Neural progenitor cell (in vitro differentiated cells): Measurements from ENCODE around the gene NEURL1. TPM values are rescaled to one million over a fixed set of nuclear protein-coding genes. Genes with fewer than 3 reads are reported as not detected.

Experiments used
- DNase-seq: peaks from one replicate; pipeline ENCODE4 v3.0.0-alpha.2; 2016; ENCODE audit warnings: low spot score
- H2AFZ ChIP-seq: fragments of 200-600 bp; sonication (generic); replicated peaks from 2 replicates; pipeline ENCODE4 v1.6.1; 2016; ENCODE audit warnings: antibody characterized with exemption
- H3F3A ChIP-seq: fragments of 200-600 bp; sonication (generic); 2 replicates; pipeline ENCODE4 v1.6.1; 2016; ENCODE audit warnings: antibody characterized with exemption, low read depth
- H3K27ac ChIP-seq: fragments of 200-600 bp; sonication (generic); 2 replicates; pipeline ENCODE4 v1.5.1; 2016; ENCODE audit warnings: mild to moderate bottlenecking
- H3K27me3 ChIP-seq: fragments of 200-600 bp; sonication (generic); 2 replicates; pipeline ENCODE4 v1.6.1; 2016; ENCODE audit warnings: mild to moderate bottlenecking, moderate library complexity
- H3K36me3 ChIP-seq: fragments of 200-600 bp; sonication (generic); 2 replicates; pipeline ENCODE4 v1.5.1; 2016
- H3K4me1 ChIP-seq: fragments of 200-600 bp; sonication (generic); 2 replicates; pipeline ENCODE4 v1.6.1; 2016; ENCODE audit warnings: mixed run types
- H3K4me2 ChIP-seq: fragments of 200-600 bp; sonication (generic); 2 replicates; pipeline ENCODE4 v1.6.1; 2016
- H3K4me3 ChIP-seq: fragments of 200-600 bp; sonication (generic); 2 replicates; pipeline ENCODE4 v1.5.1; 2016
- H3K79me2 ChIP-seq: fragments of 200-600 bp; sonication (generic); 2 replicates; pipeline ENCODE4 v1.6.1; 2016; ENCODE audit warnings: low read depth
- H3K9ac ChIP-seq: fragments of 200-600 bp; sonication (generic); 2 replicates; pipeline ENCODE4 v1.6.1; 2016
- H3K9me3 ChIP-seq: fragments of 200-600 bp; sonication (generic); 2 replicates; pipeline ENCODE4 v1.5.1; 2016; ENCODE audit warnings: low read depth
- H4K20me1 ChIP-seq: fragments of 200-600 bp; sonication (generic); 2 replicates; pipeline ENCODE4 v1.6.1; 2016; ENCODE audit warnings: low read depth
- H3K27ac Mint-ChIP-seq: 3 replicates; pipeline ENCODE4 v1.8.0; 2021; ENCODE audit warnings: mixed read lengths
- H3K27me3 Mint-ChIP-seq: 2 replicates; pipeline ENCODE4 v1.8.0; 2022; ENCODE audit warnings: low read depth, mild to moderate bottlenecking, inconsistent platforms, moderate library complexity, mixed read lengths; ENCODE audit not compliant: insufficient read depth
- H3K36me3 Mint-ChIP-seq: 3 replicates; pipeline ENCODE4 v1.8.0; 2021; ENCODE audit warnings: mixed read lengths
- H3K4me1 Mint-ChIP-seq: 3 replicates; pipeline ENCODE4 v1.8.0; 2021; ENCODE audit warnings: mixed read lengths
- H3K4me3 Mint-ChIP-seq: 3 replicates; pipeline ENCODE4 v1.8.0; 2021; ENCODE audit warnings: mild to moderate bottlenecking, moderate library complexity, mixed read lengths
- H3K9me3 Mint-ChIP-seq: 3 replicates; pipeline ENCODE4 v1.8.0; 2020; ENCODE audit warnings: mixed read lengths
- CTCF ChIP-seq: fragments of 200-600 bp; sonication (generic); IDR thresholded peaks from 2 replicates; pipeline ENCODE4 v1.5.1; 2017; ENCODE audit warnings: antibody characterized with exemption, mild to moderate bottlenecking
- EZH2 ChIP-seq: fragments of 200-600 bp; sonication (generic); IDR thresholded peaks from 2 replicates; pipeline ENCODE4 v1.6.1; 2017; ENCODE audit warnings: antibody characterized with exemption, mild to moderate bottlenecking, moderate library complexity
- EZH2phosphoT487 ChIP-seq: fragments of 200-600 bp; sonication (generic); IDR thresholded peaks from 2 replicates; pipeline ENCODE4 v1.6.1; 2017; ENCODE audit warnings: antibody characterized with exemption
- total RNA-seq: library from RNA; depleted of rRNA; stranded (reverse); fragments of >200 nt; gene quantifications from 2 replicates; pipeline ENCODE4 v1.2.3, GENCODE V29; 2015; ENCODE audit warnings: low replicate concordance

The NEURL1 gene
- total RNA-seq, 1 donor from 2014 or later = 0.06 TPM

GRCh38 chr10:103637011-103637410 is 143.5 kb downstream of the NEURL1 start:
- Histone ChIP-seq H3K27ac (peak overlapping the region; percentile 39), H4K20me1 (peaks cover 6% of the 10 kb centered on the region), H3K4me2 (peak overlapping the region; percentile 53), H2AFZ (no peak overlapping the region), H3K27me3 (no peaks in the 10 kb centered on the region), H3K79me2 (no peaks in the 10 kb centered on the region), H3K36me3 (no peaks in the 10 kb centered on the region), H3K4me3 (no peak overlapping the region), H3F3A (peaks cover 35% of the 10 kb centered on the region), H3K9me3 (no peaks in the 10 kb centered on the region), H3K9ac (no peak overlapping the region), H3K4me1 (peaks cover 47% of the 10 kb centered on the region)
- Mint-ChIP-seq H3K4me3 (no peak overlapping the region), H3K9me3 (no peaks in the 10 kb centered on the region), H3K4me1 (peaks cover 25% of the 10 kb centered on the region), H3K27ac (peak overlapping the region; percentile 89), H3K36me3 (peaks cover 4% of the 10 kb centered on the region), H3K27me3 (peaks cover 9% of the 10 kb centered on the region)
- no peak for TF ChIP-seq EZH2
- no peak for DNase-seq

- Histone ChIP-seq H3K27ac (no peak overlapping the region), H4K20me1 (peaks cover 6% of the 10 kb centered on the region), H3K27me3 (no peaks in the 10 kb centered on the region), H3K36me3 (no peaks in the 10 kb centered on the region), H3K4me1 (peaks cover 47% of the 10 kb centered on the region), H3F3A (peaks cover 35% of the 10 kb centered on the region), H3K79me2 (no peaks in the 10 kb centered on the region), H3K9me3 (no peaks in the 10 kb centered on the region), H3K4me2 (peak overlapping the region; percentile 53), H3K9ac (no peak overlapping the region), H2AFZ (no peak overlapping the region), H3K4me3 (no peak overlapping the region)
- Mint-ChIP-seq H3K4me3 (no peak overlapping the region), H3K4me1 (peaks cover 24% of the 10 kb centered on the region), H3K36me3 (peaks cover 4% of the 10 kb centered on the region), H3K27me3 (peaks cover 9% of the 10 kb centered on the region), H3K9me3 (no peaks in the 10 kb centered on the region), H3K27ac (no peak overlapping the region)
- DNase-seq = peak; percentile 33
- TF ChIP-seq CTCF (no peak), EZH2 (no peak), EZH2phosphoT487 (no peak)
These were observed 144.5 kb downstream of the NEURL1 start for GRCh38 chr10:103637927-103638557.

DNA sequence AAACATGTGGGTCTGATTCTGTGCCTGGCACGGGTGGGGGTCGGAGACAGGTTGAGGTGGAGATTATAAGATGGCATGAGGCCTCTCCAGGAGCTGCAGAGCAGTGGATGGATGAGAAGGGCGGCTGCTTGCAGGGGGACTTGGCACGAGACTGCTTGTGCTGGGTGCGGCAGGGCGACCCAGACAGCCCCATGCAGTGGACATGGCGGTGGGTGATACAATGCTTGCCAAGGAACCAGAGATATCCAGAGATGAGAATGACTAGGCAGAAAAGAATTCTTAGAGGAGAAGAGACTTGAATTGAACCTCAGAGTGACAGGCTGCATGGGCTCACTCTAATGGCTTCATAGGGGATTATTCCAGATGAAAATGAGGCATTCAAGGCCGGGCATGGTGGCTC is 145.4 kb downstream of the NEURL1 start:
- Histone ChIP-seq H3K79me2 (no peaks in the 10 kb centered on the region), H3K4me3 (no peak overlapping the region), H3K4me2 (peak overlapping the region; percentile 53), H4K20me1 (peaks cover 6% of the 10 kb centered on the region), H3F3A (peaks cover 35% of the 10 kb centered on the region), H3K9ac (no peak overlapping the region), H3K27ac (no peak overlapping the region), H3K4me1 (peaks cover 44% of the 10 kb centered on the region), H3K27me3 (no peaks in the 10 kb centered on the region), H3K9me3 (no peaks in the 10 kb centered on the region), H3K36me3 (no peaks in the 10 kb centered on the region), H2AFZ (no peak overlapping the region)
- Mint-ChIP-seq H3K27ac (peak overlapping the region; percentile 48), H3K27me3 (peaks cover 13% of the 10 kb centered on the region), H3K36me3 (peaks cover 4% of the 10 kb centered on the region), H3K9me3 (no peaks in the 10 kb centered on the region), H3K4me3 (peak overlapping the region; percentile 33), H3K4me1 (peaks cover 24% of the 10 kb centered on the region)
- no peak for TF ChIP-seq EZH2phosphoT487
- no peak for TF ChIP-seq EZH2
- no peak for TF ChIP-seq CTCF
- no peak for DNase-seq

- no peaks in the 10 kb centered on the region for H3K36me3 ChIP-seq
- Mint-ChIP-seq H3K27ac (no peak overlapping the region), H3K27me3 (peaks cover 11% of the 10 kb centered on the region), H3K9me3 (no peaks in the 10 kb centered on the region), H3K4me1 (peaks cover 24% of the 10 kb centered on the region), H3K36me3 (peaks cover 8% of the 10 kb centered on the region), H3K4me3 (no peak overlapping the region)
- no peak for TF ChIP-seq CTCF
- H3K27me3 ChIP-seq = no peaks in the 10 kb centered on the region
- no peak overlapping the region for H3K4me2 ChIP-seq
- H4K20me1 ChIP-seq = peaks cover 6% of the 10 kb centered on the region
- peaks cover 29% of the 10 kb centered on the region for H3K4me1 ChIP-seq
- H3K27ac ChIP-seq = no peak overlapping the region
- no peaks in the 10 kb centered on the region for H3K9me3 ChIP-seq
- H3F3A ChIP-seq = peaks cover 31% of the 10 kb centered on the region
- H3K4me3 ChIP-seq = no peak overlapping the region
- DNase-seq = no peak
- no peaks in the 10 kb centered on the region for H3K79me2 ChIP-seq
- no peak overlapping the region for H3K9ac ChIP-seq
- H2AFZ ChIP-seq = no peak overlapping the region
These were observed 147.1 kb downstream of the NEURL1 start for GRCh38 chr10:103640436-103641181.
